Midbrain (tissue), 1 donor: Measurements from ENCODE around the gene C11orf87.

Experiments used
- DNase-seq: peaks from one replicate; lab custom pipeline; 2025; lab: John Stamatoyannopoulos, UW

The C11orf87 gene

GRCh38 chr11:109439684-109440083 lies 17.7 kb downstream of the C11orf87 start:
- no peak for DNase-seq

GRCh38 chr11:109443052-109443451 lies 21.1 kb downstream of the C11orf87 start:
- DNase-seq: no peak

DNA sequence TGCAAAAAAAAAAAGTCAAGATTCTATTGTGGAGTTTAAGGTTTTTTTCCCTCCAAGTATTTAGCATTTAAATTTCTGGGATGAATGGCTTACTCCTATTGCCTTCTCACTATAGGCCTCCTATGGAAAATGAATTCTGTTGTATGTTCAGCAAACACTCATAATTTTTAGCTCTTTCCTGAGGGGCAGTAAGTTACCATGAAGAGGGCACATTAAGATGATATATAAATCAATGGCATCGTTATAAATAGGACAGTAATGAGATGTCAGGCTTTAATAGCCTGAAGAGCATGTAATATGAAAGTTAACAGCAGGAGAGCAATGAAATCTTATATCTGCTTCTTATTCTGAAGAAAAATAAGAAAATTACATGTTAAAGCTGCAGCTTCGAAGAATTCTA lies 32.9 kb downstream of the C11orf87 start:
- no peak for DNase-seq
